Astrocyte (in vitro differentiated cells and primary cell): ENCODE measurements around the gene CD101. TPM values are rescaled to one million over a fixed set of nuclear protein-coding genes. Genes with fewer than 3 reads are reported as not detected.
A peak's percentile ranks its signal among the peaks of the same experiment; 100 is the strongest.

Experiments
- DNase-seq: peaks from one replicate; pipeline ENCODE4 v3.0.0-alpha.2; 2010; ENCODE audit warnings: low read depth
- FAIRE-seq: peaks from 2 replicates; lab custom pipeline; 2011; peaks lifted over from hg19 to GRCh38; lab: Jason Lieb, UNC
- H2AFZ ChIP-seq: 2 replicates; pipeline ENCODE4 v1.6.0; 2012; ENCODE audit warnings: low read depth, low read length, inconsistent platforms
- H3K27ac ChIP-seq: 2 replicates; pipeline ENCODE4 v1.5.1; 2011; ENCODE audit warnings: low read depth, low read length, inconsistent platforms
- H3K27me3 ChIP-seq: 2 replicates; pipeline ENCODE4 v1.6.0; 2011; ENCODE audit warnings: low read length, inconsistent platforms; ENCODE audit not compliant: insufficient read depth
- H3K36me3 ChIP-seq: 2 replicates; pipeline ENCODE4 v1.5.1; 2011; ENCODE audit warnings: low read length, inconsistent platforms; ENCODE audit not compliant: insufficient read depth
- H3K4me1 ChIP-seq: 2 replicates; pipeline ENCODE4 v1.5.1; 2011; ENCODE audit warnings: low read length, inconsistent platforms; ENCODE audit not compliant: insufficient read depth
- H3K4me2 ChIP-seq: 2 replicates; pipeline ENCODE4 v1.6.0; 2012; ENCODE audit warnings: low read length, inconsistent platforms
- H3K4me3 ChIP-seq: 2 replicates; pipeline ENCODE4 v1.5.1; 2011; ENCODE audit warnings: low read depth, mild to moderate bottlenecking, low read length, inconsistent platforms; ENCODE audit not compliant: insufficient read depth
- H3K79me2 ChIP-seq: 2 replicates; pipeline ENCODE4 v1.6.0; 2012; ENCODE audit warnings: mild to moderate bottlenecking, low read length, inconsistent platforms; ENCODE audit not compliant: insufficient read depth
- H3K9ac ChIP-seq: 2 replicates; pipeline ENCODE4 v1.6.0; 2012; ENCODE audit warnings: mild to moderate bottlenecking, low read length, inconsistent platforms
- H3K9me3 ChIP-seq: 2 replicates; pipeline ENCODE4 v1.5.1; 2012; ENCODE audit warnings: low read depth, mild to moderate bottlenecking, low read length, inconsistent platforms; ENCODE audit not compliant: insufficient read depth
- H4K20me1 ChIP-seq: 2 replicates; pipeline ENCODE4 v1.6.0; 2012; ENCODE audit warnings: low read length, inconsistent platforms; ENCODE audit not compliant: insufficient read depth
- H3K27ac Mint-ChIP-seq: one replicate; pipeline ENCODE4 v1.8.0; 2021; ENCODE audit warnings: mild to moderate bottlenecking, mixed read lengths; ENCODE audit not compliant: unreplicated experiment
- H3K27me3 Mint-ChIP-seq: one replicate; pipeline ENCODE4 v1.8.0; 2021; ENCODE audit warnings: low read depth, mixed read lengths; ENCODE audit not compliant: unreplicated experiment
- H3K36me3 Mint-ChIP-seq: one replicate; pipeline ENCODE4 v1.8.0; 2021; ENCODE audit warnings: low read depth, mixed read lengths; ENCODE audit not compliant: unreplicated experiment
- H3K4me1 Mint-ChIP-seq: one replicate; pipeline ENCODE4 v1.8.0; 2021; ENCODE audit warnings: low read depth, mixed read lengths; ENCODE audit not compliant: unreplicated experiment
- H3K4me3 Mint-ChIP-seq: one replicate; pipeline ENCODE4 v1.8.0; 2021; ENCODE audit warnings: mild to moderate bottlenecking, moderate library complexity, mixed read lengths; ENCODE audit not compliant: unreplicated experiment
- H3K9me3 Mint-ChIP-seq: one replicate; pipeline ENCODE4 v1.8.0; 2021; ENCODE audit warnings: mild to moderate bottlenecking, mixed read lengths; ENCODE audit not compliant: unreplicated experiment
- CTCF ChIP-seq: IDR thresholded peaks from 2 replicates; pipeline ENCODE4 v1.5.1; 2011; ENCODE audit warnings: low read depth, mild to moderate bottlenecking, inconsistent platforms, low read length, moderate library complexity; ENCODE audit not compliant: insufficient read depth
- EZH2 ChIP-seq: IDR thresholded peaks from 2 replicates; pipeline ENCODE4 v1.6.1; 2012; ENCODE audit warnings: mild to moderate bottlenecking, low read length, inconsistent platforms; ENCODE audit not compliant: insufficient read depth
- total RNA-seq: library from RNA; stranded (reverse); gene quantifications from 2 replicates; pipeline ENCODE4 v1.2.1, GENCODE V29; 2021

The CD101 gene
- total RNA-seq, 1 donor from 2014 or later, result 1.6 TPM

DNA sequence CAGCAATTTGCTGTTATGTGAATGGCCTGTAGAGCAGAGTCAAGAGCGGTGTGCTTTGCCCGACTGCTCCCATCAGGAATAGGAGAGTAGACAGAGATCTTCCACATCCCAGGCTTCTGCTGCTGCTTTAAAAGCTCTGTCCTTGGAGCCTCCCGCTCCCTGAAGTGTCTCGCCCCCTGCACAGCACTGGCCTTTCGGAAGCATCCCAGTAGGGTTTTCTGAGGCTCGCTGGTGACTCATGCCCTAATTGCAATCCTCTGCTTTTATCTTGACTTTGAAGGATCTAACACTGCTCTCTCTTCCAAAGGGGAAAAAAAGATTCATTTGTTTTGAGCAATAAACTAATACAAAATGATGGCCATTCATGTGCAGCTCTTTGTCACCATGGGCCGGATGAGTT is 13.3 kb upstream of the CD101 start:
- no peak for FAIRE-seq
- H3K4me1 ChIP-seq, result peaks cover 40% of the 10 kb centered on the region
- Mint-ChIP-seq H3K4me3 (no peak overlapping the region), H3K4me1 (peaks cover 15% of the 10 kb centered on the region), H3K9me3 (no peaks in the 10 kb centered on the region), H3K27ac (no peak overlapping the region), H3K36me3 (peaks cover 35% of the 10 kb centered on the region), H3K27me3 (no peaks in the 10 kb centered on the region)
- no peak overlapping the region for H3K9ac ChIP-seq
- H3K4me2 ChIP-seq, result peak overlapping the region; percentile 24
- no peaks in the 10 kb centered on the region for H3K9me3 ChIP-seq
- H4K20me1 ChIP-seq, result no peaks in the 10 kb centered on the region
- no peaks in the 10 kb centered on the region for H3K79me2 ChIP-seq
- peak overlapping the region; percentile 97 for H3K27ac ChIP-seq
- DNase-seq, result peak; percentile 75
- H2AFZ ChIP-seq, result no peak overlapping the region
- H3K4me3 ChIP-seq, result no peak overlapping the region
- no peaks in the 10 kb centered on the region for H3K36me3 ChIP-seq
- no peak for TF ChIP-seq CTCF
- no peak for TF ChIP-seq EZH2
- H3K27me3 ChIP-seq, result no peaks in the 10 kb centered on the region

- H3K9me3 Mint-ChIP-seq, result no peaks in the 10 kb centered on the region
- H3K36me3 Mint-ChIP-seq, result peaks cover 39% of the 10 kb centered on the region
- no peaks in the 10 kb centered on the region for H3K27me3 ChIP-seq
Measured at GRCh38 chr1:116988908-116989307, 12.7 kb upstream of the CD101 start.

More at GRCh38 chr1:116988908-116989307, 12.7 kb upstream of the CD101 start:
- Histone ChIP-seq H3K27ac (peak overlapping the region; percentile 97), H3K79me2 (no peaks in the 10 kb centered on the region), H4K20me1 (no peaks in the 10 kb centered on the region), H2AFZ (no peak overlapping the region), H3K4me1 (peaks cover 40% of the 10 kb centered on the region), H3K9me3 (no peaks in the 10 kb centered on the region), H3K4me3 (no peak overlapping the region), H3K4me2 (peak overlapping the region; percentile 24), H3K36me3 (no peaks in the 10 kb centered on the region), H3K9ac (peak overlapping the region; percentile 18)
- no peak for TF ChIP-seq EZH2
- no peak for TF ChIP-seq CTCF
- no peak for FAIRE-seq
- peak; percentile 67 for DNase-seq
- Mint-ChIP-seq H3K27me3 (no peaks in the 10 kb centered on the region), H3K4me3 (no peak overlapping the region), H3K4me1 (peaks cover 15% of the 10 kb centered on the region), H3K27ac (no peak overlapping the region)
